B cell (primary cell): ENCODE measurements around the gene AKAP6. TPM values are rescaled to one million over a fixed set of nuclear protein-coding genes. Genes with fewer than 3 reads are reported as not detected.

ENCODE experiments used
- ATAC-seq: fragments of 200-7000 bp; cut with Tn5 transposase; one replicate; pipeline ENCODE4 v1.10.0; 2021; ENCODE audit warnings: low read depth, mild to moderate bottlenecking, moderate number of reproducible peaks, moderate library complexity
- CTCF ChIA-PET: fragments of 350-600 bp; sonication (Branson Sonifier 250); formaldehyde crosslinking; loops from one replicate; lab custom pipeline; 2021; ENCODE audit warnings: antibody characterized with exemption, inconsistent platforms; lab: Charles Lee
- POLR2A ChIA-PET: fragments of 350-600 bp; sonication (Branson Sonifier 250); formaldehyde crosslinking; loops from one replicate; lab custom pipeline; 2021; ENCODE audit warnings: antibody characterized with exemption; lab: Charles Lee
- DNase-seq: peaks from one replicate; pipeline ENCODE4 v3.0.0; 2013
- H2AFZ ChIP-seq: 2 replicates; pipeline ENCODE4 v1.6.1; 2012; ENCODE audit warnings: mild to moderate bottlenecking, low read depth, low read length; ENCODE audit not compliant: insufficient read depth, poor library complexity, severe bottlenecking
- H3K27ac ChIP-seq, 2 donors: 1 replicate in 1 of 2; 2 replicates in 1 of 2; pipeline ENCODE4 v1.5.1; 2012 to 2013; ENCODE audit warnings: low read length in 2 of 2, mild to moderate bottlenecking in 2 of 2, moderate library complexity in 1 of 2
- H3K27me3 ChIP-seq, 4 experiments: fragments of 200-600 bp in 1 of 4; sonication (generic) in 1 of 4; replicated peaks in 1 of 4; 1 replicate in 2 of 4; 2 replicates in 2 of 4; pipeline versions ENCODE4 v1.6.1 to v1.7.0; 2013 to 2016; ENCODE audit warnings: low read length in 3 of 4, mild to moderate bottlenecking in 2 of 4, mixed read lengths in 1 of 4, moderate library complexity in 1 of 4; ENCODE audit not compliant: insufficient read depth in 4 of 4, control insufficient read depth in 3 of 4; ENCODE audit errors: control extremely low read depth in 1 of 4
- H3K36me3 ChIP-seq, 2 experiments: replicated peaks in 1 of 2; 1 replicate in 1 of 2; 2 replicates in 1 of 2; pipeline versions ENCODE4 v1.6.1 to v1.7.1; 2013; ENCODE audit warnings: low read length in 1 of 2; ENCODE audit not compliant: insufficient read depth in 2 of 2, control insufficient read depth in 1 of 2; ENCODE audit errors: control extremely low read depth in 1 of 2, extremely low read depth in 1 of 2
- H3K4me1 ChIP-seq, 2 donors: fragments of 200-600 bp in 1 of 2; sonication (generic) in 1 of 2; 1 replicate in 1 of 2; 2 replicates in 1 of 2; pipeline versions ENCODE4 v1.5.1 to v1.6.1; 2013 to 2017; ENCODE audit warnings: low read length in 2 of 2; ENCODE audit not compliant: control insufficient read depth in 2 of 2, insufficient read depth in 2 of 2
- H3K4me2 ChIP-seq: replicated peaks from 2 replicates; pipeline ENCODE3; 2012; ENCODE audit warnings: mild to moderate bottlenecking, low read depth, low read length; ENCODE audit not compliant: poor library complexity, severe bottlenecking
- H3K4me3 ChIP-seq, 5 experiments: fragments of 200-600 bp in 1 of 5; sonication (generic) in 1 of 5; 1 replicate in 3 of 5; 2 replicates in 2 of 5; pipeline versions ENCODE4 v1.5.1 to v1.7.0; 2011 to 2016; ENCODE audit warnings: low read length in 4 of 5, mild to moderate bottlenecking in 4 of 5, low read depth in 2 of 5, control low read depth in 1 of 5, moderate library complexity in 1 of 5; ENCODE audit not compliant: insufficient read depth in 1 of 5; ENCODE audit errors: control extremely low read depth in 1 of 5, extremely low read depth in 1 of 5
- H3K79me2 ChIP-seq: fragments of 200-600 bp; sonication (generic); one replicate; pipeline ENCODE4 v1.6.0; 2016; ENCODE audit warnings: low read length; ENCODE audit not compliant: control insufficient read depth, insufficient read depth
- H3K9ac ChIP-seq: fragments of 200-600 bp; sonication (generic); 2 replicates; pipeline ENCODE4 v1.6.1; 2017; ENCODE audit warnings: mild to moderate bottlenecking, low read length, moderate library complexity
- H3K9me3 ChIP-seq, 3 donors: one replicate each; pipeline versions ENCODE4 v1.6.1 to v1.7.1; 2013; ENCODE audit warnings: low read length in 2 of 3; ENCODE audit not compliant: control insufficient read depth in 2 of 3, insufficient read depth in 1 of 3; ENCODE audit errors: control extremely low read depth in 1 of 3
- H4K20me1 ChIP-seq: 2 replicates; pipeline ENCODE4 v1.6.0; 2012; ENCODE audit warnings: mild to moderate bottlenecking, low read length; ENCODE audit not compliant: insufficient read depth, control insufficient read depth, poor library complexity, severe bottlenecking
- H3K27ac Mint-ChIP-seq: one replicate; pipeline ENCODE4 v1.8.0; 2021; ENCODE audit warnings: mixed read lengths
- H3K27me3 Mint-ChIP-seq: one replicate; pipeline ENCODE4 v1.8.0; 2021; ENCODE audit warnings: mixed read lengths
- H3K4me1 Mint-ChIP-seq: one replicate; pipeline ENCODE4 v1.8.0; 2021; ENCODE audit warnings: mixed read lengths
- H3K4me3 Mint-ChIP-seq: one replicate; pipeline ENCODE4 v1.8.0; 2021; ENCODE audit warnings: mixed read lengths
- H3K9me3 Mint-ChIP-seq: one replicate; pipeline ENCODE4 v1.8.0; 2022; ENCODE audit warnings: mixed read lengths; ENCODE audit not compliant: insufficient read depth
- EZH2 ChIP-seq: IDR thresholded peaks from 2 replicates; pipeline ENCODE4 v1.6.1; 2012; ENCODE audit warnings: borderline replicate concordance, low read depth, mild to moderate bottlenecking, moderate library complexity, low read length; ENCODE audit not compliant: insufficient read depth, poor library complexity, severe bottlenecking
- WGBS: methylation state at CpG from one replicate; pipeline ENCODE4 v1.1.5; 2013; ENCODE audit warnings: missing lambda C conversion rate; ENCODE audit not compliant: insufficient coverage; 5-methylcytosine and 5-hydroxymethylcytosine counted together
- intact Hi-C: fragments of 100-400 bp; cut with micrococcal nuclease; formaldehyde crosslinking; loops from one replicate; pipeline ENCODE4 v1.10.0; 2022
- polyA plus RNA-seq: library from polyadenylated mRNA; depleted of rRNA; stranded (reverse); fragments of >200 nt; gene quantifications from 2 replicates; pipeline ENCODE4 v1.2.3, GENCODE V29; 2012
- total RNA-seq, 2 donors: library from RNA; stranded (reverse); fragments of 120-200 nt in 1 of 2; gene quantifications; 1 replicate in 1 of 2; 2 replicates in 1 of 2; pipeline versions ENCODE4 v1.2.3 to v1.2.4, GENCODE V29; 2013 to 2022
- TF ChIP-seq, protein P1 (sequence below): fragments of 200-600 bp; IDR thresholded peaks from one replicate; pipeline ENCODE4 v1.8.0; 2022; ENCODE audit warnings: antibody characterized with exemption, mild to moderate bottlenecking

AKAP6 gene
- total and polyA plus RNA-seq, 2 donors (not counting 1 experiment from before 2014, with no cell fraction given), result 1.4 to 2.8 TPM

DNA sequence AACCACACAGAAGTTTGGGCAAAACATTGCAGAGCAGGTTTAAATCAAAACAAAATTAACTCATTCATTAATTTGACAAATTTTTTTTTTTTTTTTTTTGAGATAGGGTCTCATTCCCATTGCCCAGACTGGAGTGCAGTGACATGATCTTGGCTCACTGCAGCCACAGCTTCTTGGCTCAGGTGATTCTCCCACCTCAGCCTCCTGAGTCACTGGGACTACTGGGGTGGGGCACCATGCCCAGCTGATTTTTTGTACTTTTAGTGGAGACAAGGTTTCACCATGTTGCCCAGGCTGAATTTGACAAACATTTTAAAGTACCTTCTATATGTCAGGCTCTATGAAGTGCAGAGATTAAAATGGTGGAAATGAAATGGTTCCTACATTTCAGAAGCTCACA lies 352.5 kb downstream of the AKAP6 start:
- ATAC-seq (no peak), DNase-seq (no peak)
- Mint-ChIP-seq H3K4me1 (peaks cover 13% of the 10 kb centered on the region), H3K27ac (no peak overlapping the region), H3K27me3 (no peaks in the 10 kb centered on the region), H3K4me3 (no peak overlapping the region), H3K9me3 (no peaks in the 10 kb centered on the region)
- H2AFZ ChIP-seq, result no peak overlapping the region
- H3K9ac ChIP-seq, result no peak overlapping the region
- no peaks in the 10 kb centered on the region for H3K27me3 ChIP-seq
- H3K4me2 ChIP-seq, result no peak overlapping the region
- ChIA-PET CTCF (interaction anchor here (0.7 kb wide), 1 partner anchor 1597 kb away, joined by 3 read pairs; no protein-coding TSS in a partner anchor), POLR2A (no interaction called here)
- intact Hi-C loops, result no loop called here
- no peak overlapping the region for H3K27ac ChIP-seq
- no peak for TF ChIP-seq EZH2
- TF ChIP-seq, protein P1, sequence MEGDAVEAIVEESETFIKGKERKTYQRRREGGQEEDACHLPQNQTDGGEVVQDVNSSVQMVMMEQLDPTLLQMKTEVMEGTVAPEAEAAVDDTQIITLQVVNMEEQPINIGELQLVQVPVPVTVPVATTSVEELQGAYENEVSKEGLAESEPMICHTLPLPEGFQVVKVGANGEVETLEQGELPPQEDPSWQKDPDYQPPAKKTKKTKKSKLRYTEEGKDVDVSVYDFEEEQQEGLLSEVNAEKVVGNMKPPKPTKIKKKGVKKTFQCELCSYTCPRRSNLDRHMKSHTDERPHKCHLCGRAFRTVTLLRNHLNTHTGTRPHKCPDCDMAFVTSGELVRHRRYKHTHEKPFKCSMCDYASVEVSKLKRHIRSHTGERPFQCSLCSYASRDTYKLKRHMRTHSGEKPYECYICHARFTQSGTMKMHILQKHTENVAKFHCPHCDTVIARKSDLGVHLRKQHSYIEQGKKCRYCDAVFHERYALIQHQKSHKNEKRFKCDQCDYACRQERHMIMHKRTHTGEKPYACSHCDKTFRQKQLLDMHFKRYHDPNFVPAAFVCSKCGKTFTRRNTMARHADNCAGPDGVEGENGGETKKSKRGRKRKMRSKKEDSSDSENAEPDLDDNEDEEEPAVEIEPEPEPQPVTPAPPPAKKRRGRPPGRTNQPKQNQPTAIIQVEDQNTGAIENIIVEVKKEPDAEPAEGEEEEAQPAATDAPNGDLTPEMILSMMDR, result no peak
- H3K79me2 ChIP-seq, result no peaks in the 10 kb centered on the region
- no peak overlapping the region for H3K4me3 ChIP-seq
- H3K4me1 ChIP-seq, result peaks cover 3 to 10% of the 10 kb centered on the region in 2 donors
- H4K20me1 ChIP-seq, result no peaks in the 10 kb centered on the region
- no peaks in the 10 kb centered on the region for H3K9me3 ChIP-seq
- no peaks in the 10 kb centered on the region for H3K36me3 ChIP-seq

DNA sequence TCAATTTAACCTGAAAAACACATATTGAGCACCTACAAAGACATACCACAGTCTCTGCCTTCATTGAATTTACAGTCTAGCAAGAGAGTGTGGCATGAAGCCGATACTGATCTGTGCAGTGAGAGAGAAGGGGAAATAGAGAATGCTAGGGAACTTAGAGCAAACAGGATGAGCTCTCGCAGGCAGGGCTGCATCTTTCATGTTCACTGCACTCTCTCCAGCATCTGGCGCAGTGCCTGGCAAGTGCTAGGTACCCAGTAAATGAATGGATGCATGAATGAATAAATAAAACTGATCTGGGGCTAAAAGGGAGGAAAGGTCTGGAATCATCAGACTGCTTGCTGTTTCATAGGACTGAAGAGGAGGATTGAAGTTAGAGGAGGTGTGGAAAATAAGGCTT lies 353.1 kb downstream of the AKAP6 start:
- Histone ChIP-seq H3K4me3 (no peak overlapping the region), H3K79me2 (no peaks in the 10 kb centered on the region), H3K9me3 (no peaks in the 10 kb centered on the region), H3K9ac (no peak overlapping the region), H2AFZ (no peak overlapping the region), H3K27ac (no peak overlapping the region), H3K4me1 (peaks cover 3 to 10% of the 10 kb centered on the region in 2 donors), H3K36me3 (no peaks in the 10 kb centered on the region), H4K20me1 (no peaks in the 10 kb centered on the region), H3K27me3 (no peaks in the 10 kb centered on the region), H3K4me2 (no peak overlapping the region)
- no peaks in the 10 kb centered on the region for H3K27me3 Mint-ChIP-seq
- CTCF ChIA-PET, result no interaction called here
- no peaks in the 10 kb centered on the region for H3K9me3 Mint-ChIP-seq
- 69% methylated on average over 2 of the region's 3 CpGs for WGBS
- H3K27ac Mint-ChIP-seq, result no peak overlapping the region
- ATAC-seq, result no peak
- no peak for TF ChIP-seq EZH2
- TF ChIP-seq, protein P1, result no peak
- H3K4me1 Mint-ChIP-seq, result peaks cover 13% of the 10 kb centered on the region
- no peak for DNase-seq
- POLR2A ChIA-PET, result no interaction called here
- intact Hi-C loops, result no loop called here
- no peak overlapping the region for H3K4me3 Mint-ChIP-seq
